ENCODE data around the gene ANKRD6. TPM values are rescaled to one million over a fixed set of nuclear protein-coding genes. Genes with fewer than 3 reads are reported as not detected.

ANKRD6 gene
- total RNA-seq, 1 experiment from 2014 or later = 2.4 TPM

GRCh38 chr6:89662659-89663223, 229.8 kb downstream of the ANKRD6 start:
- intact Hi-C loops (cut with micrococcal nuclease; ENCODE audit: unreplicated experiment) = no loop called here

GRCh38 chr6:89667872-89668556, 235.1 kb downstream of the ANKRD6 start:
- H3K4me3 ChIP-seq (ENCODE audit: low read depth in 2 of 2, low read length in 2 of 2) = no peak overlapping the region
- POLR2A ChIA-PET = no interaction called here
- no peaks in the 10 kb centered on the region for H3K4me1 ChIP-seq (ENCODE audit: control insufficient read depth, insufficient read depth, low read length)
- TF ChIP-seq POLR2AphosphoS5 (IDR thresholded peaks at IDR 0.05; ENCODE audit: low read depth, low read length) (no peak), TCF7L2 (IDR thresholded peaks at IDR 0.05; ENCODE audit: low read depth, low read length) (no peak), REST (IDR thresholded peaks at IDR 0.05; ENCODE audit: insufficient read depth in 1 of 2, low read depth in 2 of 2, low read length in 1 of 2) (no peak), CTCF (IDR thresholded peaks at IDR 0.05) (no peak), SIN3A (IDR thresholded peaks at IDR 0.05; ENCODE audit: borderline replicate concordance, insufficient read depth, low read depth, low read length) (no peak)
- BruUV-seq (replicated peaks) = no TSS peak
- no peak for ATAC-seq
- H3K36me3 ChIP-seq (ENCODE audit: control insufficient read depth, insufficient read depth, low read length) = peaks cover 34% of the 10 kb centered on the region
- in situ Hi-C loops (cut with HindIII; ENCODE audit: low pct_unique_long_range_greater_than_20kb, low sequenced_read_pairs) = no loop called here
- no peaks in the 10 kb centered on the region for H3K9me3 ChIP-seq (ENCODE audit: control insufficient read depth, insufficient read depth, low read depth, low read length)
- CTCF ChIA-PET = no interaction called here
- H3K27ac ChIP-seq (ENCODE audit: low read length) = no peak overlapping the region
- no peak for DNase-seq (ENCODE audit: low read depth, low spot score)
- no peaks in the 10 kb centered on the region for H3K27me3 ChIP-seq (ENCODE audit: control insufficient read depth, insufficient read depth, low read length)
- intact Hi-C loops (cut with micrococcal nuclease; ENCODE audit: unreplicated experiment) = no loop called here

More at GRCh38 chr6:89662659-89663223, 229.8 kb downstream of the ANKRD6 start:
- no peak overlapping the region for H3K27ac ChIP-seq (ENCODE audit: low read length)
- CTCF ChIA-PET = no interaction called here
- no peaks in the 10 kb centered on the region for H3K27me3 ChIP-seq (ENCODE audit: control insufficient read depth, insufficient read depth, low read length)
- in situ Hi-C loops (cut with HindIII; ENCODE audit: low pct_unique_long_range_greater_than_20kb, low sequenced_read_pairs) = no loop called here
- TF ChIP-seq POLR2AphosphoS5 (IDR thresholded peaks at IDR 0.05; ENCODE audit: low read depth, low read length) = no peak
- TF ChIP-seq REST (IDR thresholded peaks at IDR 0.05; ENCODE audit: insufficient read depth in 1 of 2, low read depth in 2 of 2, low read length in 1 of 2) = no peak
- TF ChIP-seq TCF7L2 (IDR thresholded peaks at IDR 0.05; ENCODE audit: low read depth, low read length) = no peak
- no peak for TF ChIP-seq CTCF (IDR thresholded peaks at IDR 0.05)
- TF ChIP-seq SIN3A (IDR thresholded peaks at IDR 0.05; ENCODE audit: borderline replicate concordance, insufficient read depth, low read depth, low read length) = no peak
- H3K9me3 ChIP-seq (ENCODE audit: control insufficient read depth, insufficient read depth, low read depth, low read length) = no peaks in the 10 kb centered on the region
- no peak for DNase-seq (ENCODE audit: low read depth, low spot score)
- POLR2A ChIA-PET = no interaction called here
- no peaks in the 10 kb centered on the region for H3K4me1 ChIP-seq (ENCODE audit: control insufficient read depth, insufficient read depth, low read length)
- H3K4me3 ChIP-seq (ENCODE audit: low read depth in 2 of 2, low read length in 2 of 2) = no peak overlapping the region
- no TSS peak for BruUV-seq (replicated peaks)
- H3K36me3 ChIP-seq (ENCODE audit: control insufficient read depth, insufficient read depth, low read length) = peaks cover 40% of the 10 kb centered on the region
- no peak for ATAC-seq
